K562 (cell line): ENCODE results near the gene TREX2. TPM values are rescaled to one million over a fixed set of nuclear protein-coding genes. Genes with fewer than 3 reads are reported as not detected.

Experiments
- BCOR ChIP-seq: fragments of 450-650 bp; IDR thresholded peaks from 2 replicates; pipeline ENCODE4 v1.6.1; 2016
- FIP1L1 ChIP-seq: fragments of 200-400 bp; formaldehyde crosslinking; IDR thresholded peaks from 2 replicates; pipeline ENCODE4 v1.6.1; 2018; ENCODE audit warnings: mild to moderate bottlenecking, low read depth, low read length; ENCODE audit not compliant: poor library complexity, severe bottlenecking
- FOXK1 ChIP-seq: sonication (generic); formaldehyde crosslinking; IDR thresholded peaks from 2 replicates; pipeline ENCODE4 v1.8.0; 2022; ENCODE audit warnings: missing genetic modification reagents, mild to moderate bottlenecking, borderline replicate concordance
- FOXO4 ChIP-seq: fragments of 450-650 bp; formaldehyde crosslinking; IDR thresholded peaks from 2 replicates; pipeline ENCODE4 v1.4.0; 2020; ENCODE audit warnings: mild to moderate bottlenecking, moderate library complexity
- HMG20B ChIP-seq: fragments of 250-450 bp; sonication (Bioruptor Pico); IDR thresholded peaks from 2 replicates; pipeline ENCODE4 v1.5.0; 2021; ENCODE audit warnings: mild to moderate bottlenecking
- ID3 ChIP-seq, 2 experiments: fragments of 250-450 bp in 1 of 2; fragments of 450-650 bp in 1 of 2; sonication (Bioruptor Pico) in 1 of 2; IDR thresholded peaks; 2 replicates each; pipeline versions ENCODE4 v1.6.1 to v1.8.0; 2016 to 2021; ENCODE audit warnings: mild to moderate bottlenecking in 2 of 2, moderate library complexity in 2 of 2, missing compliant biosample characterization in 1 of 2, missing genetic modification characterization in 1 of 2
- IRF2 ChIP-seq: sonication (generic); formaldehyde crosslinking; IDR thresholded peaks from 2 replicates; pipeline ENCODE4 v1.8.1; 2022; ENCODE audit warnings: mild to moderate bottlenecking, missing genetic modification reagents
- MAFF ChIP-seq: IDR thresholded peaks from 2 replicates; pipeline ENCODE4 v1.6.1; 2012; ENCODE audit warnings: low read length, improper control_type of control experiment
- MIER1 ChIP-seq: fragments of 450-650 bp; IDR thresholded peaks from 2 replicates; pipeline ENCODE4 v1.6.1; 2016; ENCODE audit warnings: antibody characterized with exemption, mild to moderate bottlenecking, low read depth
- NCOA6 ChIP-seq: fragments of 450-650 bp; IDR thresholded peaks from 2 replicates; pipeline ENCODE4 v1.6.1; 2017; ENCODE audit warnings: mild to moderate bottlenecking
- RBM15 ChIP-seq: fragments of 200-400 bp; formaldehyde crosslinking; IDR thresholded peaks from 2 replicates; pipeline ENCODE4 v1.6.1; 2018; ENCODE audit warnings: mild to moderate bottlenecking, low read length, moderate library complexity; ENCODE audit not compliant: insufficient read depth
- SMARCA5 ChIP-seq: fragments of 450-650 bp; IDR thresholded peaks from 2 replicates; pipeline ENCODE4 v1.6.1; 2016
- TAL1 ChIP-seq: fragments of 450-650 bp; IDR thresholded peaks from 2 replicates; pipeline ENCODE4 v1.6.1; 2016; ENCODE audit warnings: mild to moderate bottlenecking
- TEAD2 ChIP-seq: fragments of 450-650 bp; IDR thresholded peaks from 2 replicates; pipeline ENCODE4 v1.6.1; 2016; ENCODE audit warnings: missing genetic modification characterization, control low read depth, missing compliant biosample characterization
- TOE1 ChIP-seq, 2 experiments: fragments of 450-650 bp in 1 of 2; sonication (generic) in 1 of 2; formaldehyde crosslinking in 1 of 2; IDR thresholded peaks; 2 replicates each; pipeline versions ENCODE4 v1.7.1 to v1.8.0; 2016 to 2022; ENCODE audit warnings: borderline replicate concordance in 2 of 2, mild to moderate bottlenecking in 2 of 2, antibody characterized with exemption in 1 of 2, inconsistent platforms in 1 of 2, low read depth in 1 of 2, missing genetic modification reagents in 1 of 2, moderate library complexity in 1 of 2
- ZBTB43 ChIP-seq: sonication (generic); formaldehyde crosslinking; IDR thresholded peaks from 2 replicates; pipeline ENCODE4 v1.8.0; 2023; ENCODE audit warnings: mild to moderate bottlenecking, missing genetic modification reagents
- ZBTB7A ChIP-seq: IDR thresholded peaks from 2 replicates; pipeline ENCODE4 v1.6.1; 2011; ENCODE audit warnings: low read depth, mild to moderate bottlenecking, low read length, moderate library complexity, borderline replicate concordance; ENCODE audit not compliant: control insufficient read depth
- ZNF316 ChIP-seq: fragments of 450-650 bp; IDR thresholded peaks from 2 replicates; pipeline ENCODE4 v1.6.1; 2016
- ZNF75A ChIP-seq: fragments of 450-650 bp; formaldehyde crosslinking; IDR thresholded peaks from 2 replicates; pipeline ENCODE4 v1.4.0; 2020; ENCODE audit warnings: mild to moderate bottlenecking
- ZSCAN32 ChIP-seq: fragments of 450-650 bp; formaldehyde crosslinking; IDR thresholded peaks from 2 replicates; pipeline ENCODE4 v1.4.0; 2020; ENCODE audit warnings: mild to moderate bottlenecking, moderate library complexity
- polyA plus RNA-seq, 8 experiments: library from polyadenylated mRNA; depleted of rRNA in 4 of 8; stranded (reverse) in 5 of 8; unstranded in 3 of 8; fragments of >200 nt; fragmentation: Nextera tagmentation in 2 of 8; fragmentation: Illumina TruSeq in 1 of 8; extraction: Ambion mirVana in 2 of 8; extraction: Trizol in 1 of 8; gene quantifications; 2 replicates each; pipeline versions ENCODE4 v1.2.1 to v1.2.3, GENCODE V29; 2011 to 2014; ENCODE audit warnings: inconsistent platforms in 1 of 8, missing spikeins in 1 of 8
- total RNA-seq, 7 experiments: library from RNA; depleted of rRNA in 6 of 7; stranded (reverse); fragments of >200 nt in 6 of 7; fragmentation: Illumina TruSeq in 2 of 7; extraction: Trizol in 2 of 7; gene quantifications; 2 replicates each; pipeline versions ENCODE4 v1.2.1 to v1.2.3, GENCODE V29; 2011 to 2021; ENCODE audit warnings: low replicate concordance in 1 of 7
- TF ChIP-seq, protein P1 (sequence below): fragments of 450-650 bp; formaldehyde crosslinking; conservative IDR thresholded peaks from 2 replicates; pipeline ENCODE4 v1.4.0; 2022; ENCODE audit warnings: mild to moderate bottlenecking, missing genetic modification characterization
- TF ChIP-seq, protein P2 (sequence below): fragments of 450-650 bp; conservative IDR thresholded peaks from 2 replicates; pipeline ENCODE4 v1.6.1; 2016; ENCODE audit warnings: missing genetic modification characterization, low read depth, mild to moderate bottlenecking, missing compliant biosample characterization, moderate library complexity

TREX2 gene
- total and polyA plus RNA-seq, 9 of the 15 experiments (the other 6 are each of a cell fraction or from before 2014, with no cell fraction given), result 0.07 to 1.5 (median 0.33) TPM; not detected in 2

DNA sequence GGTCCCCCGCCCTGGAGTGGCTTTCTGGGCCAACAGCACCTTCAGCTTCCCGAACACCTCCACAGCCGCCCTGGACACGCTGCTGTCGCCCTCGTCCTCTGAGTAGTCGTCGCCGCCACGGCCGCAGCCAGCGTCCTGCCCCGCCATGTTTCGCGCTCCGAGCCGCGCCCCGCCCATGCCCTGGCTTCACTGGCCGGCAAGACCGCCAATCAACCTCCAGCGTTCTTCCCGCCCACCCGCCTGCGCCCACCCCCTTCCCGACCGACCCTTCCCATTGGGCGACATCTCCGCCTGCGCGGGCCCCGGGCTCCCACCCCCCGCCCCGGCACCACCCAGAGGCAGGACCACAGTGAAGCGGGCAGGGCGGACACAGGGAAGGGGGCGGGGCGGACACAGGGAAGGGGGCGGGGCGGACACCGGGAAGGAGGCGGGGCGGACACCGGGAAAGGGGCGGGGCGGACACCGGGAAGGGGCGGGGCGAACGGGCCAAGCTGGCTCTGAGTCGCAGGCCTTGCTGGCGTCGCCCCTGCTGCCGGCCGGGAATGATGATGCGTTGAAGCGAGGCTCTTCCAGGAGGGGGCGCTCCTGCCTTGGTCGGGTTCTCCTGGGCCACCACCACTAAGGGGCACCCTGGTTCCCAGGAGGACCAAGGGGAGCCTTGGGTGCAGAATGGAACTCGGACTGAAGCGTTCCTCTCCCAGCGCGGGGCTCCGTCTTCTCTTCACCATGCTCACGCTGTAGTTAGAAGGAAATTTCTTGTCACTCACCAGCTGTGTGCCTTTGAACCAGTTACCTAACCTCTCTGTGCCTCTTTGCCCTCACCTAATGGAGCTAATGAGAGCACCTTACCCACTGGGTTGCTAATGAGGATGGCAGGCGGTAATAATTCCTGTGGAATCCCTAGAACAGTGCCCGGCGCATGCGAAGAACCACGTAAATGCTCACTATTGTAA, 24.8 kb upstream of the TREX2 start, which contains the start of gene HAUS7 (continued):
- TF ChIP-seq ZSCAN32 (CRISPR knock-in tag) (no peak), BCOR (peak; percentile 99), MIER1 (no peak), ZNF75A (CRISPR knock-in tag) (no peak), SMARCA5 (peak; percentile 98), NCOA6 (no peak), ID3 (CRISPR knock-in tag; IDR thresholded peaks at IDR 0.05) (no peak), ID3 (tag; IDR thresholded peaks at IDR 0.05) (no peak), MAFF (no peak), IRF2 (no peak), TOE1 (IDR thresholded peaks at IDR 0.05; ENCODE audit: borderline replicate concordance) (no peak), TOE1 (CRISPR knock-in tag; IDR thresholded peaks at IDR 0.05; ENCODE audit: borderline replicate concordance, low read depth) (no peak), FOXK1 (no peak), TEAD2 (tag) (no peak), FIP1L1 (no peak), FOXO4 (CRISPR knock-in tag) (no peak), RBM15 (no peak), ZBTB43 (CRISPR knock-in tag) (no peak), TAL1 (no peak), ZNF316 (no peak), ZBTB7A (no peak), HMG20B (CRISPR knock-in tag) (no peak)
- TF ChIP-seq, protein P1, sequence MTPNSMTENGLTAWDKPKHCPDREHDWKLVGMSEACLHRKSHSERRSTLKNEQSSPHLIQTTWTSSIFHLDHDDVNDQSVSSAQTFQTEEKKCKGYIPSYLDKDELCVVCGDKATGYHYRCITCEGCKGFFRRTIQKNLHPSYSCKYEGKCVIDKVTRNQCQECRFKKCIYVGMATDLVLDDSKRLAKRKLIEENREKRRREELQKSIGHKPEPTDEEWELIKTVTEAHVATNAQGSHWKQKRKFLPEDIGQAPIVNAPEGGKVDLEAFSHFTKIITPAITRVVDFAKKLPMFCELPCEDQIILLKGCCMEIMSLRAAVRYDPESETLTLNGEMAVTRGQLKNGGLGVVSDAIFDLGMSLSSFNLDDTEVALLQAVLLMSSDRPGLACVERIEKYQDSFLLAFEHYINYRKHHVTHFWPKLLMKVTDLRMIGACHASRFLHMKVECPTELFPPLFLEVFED (CRISPR knock-in tag), result no peak
- TF ChIP-seq, protein P2, sequence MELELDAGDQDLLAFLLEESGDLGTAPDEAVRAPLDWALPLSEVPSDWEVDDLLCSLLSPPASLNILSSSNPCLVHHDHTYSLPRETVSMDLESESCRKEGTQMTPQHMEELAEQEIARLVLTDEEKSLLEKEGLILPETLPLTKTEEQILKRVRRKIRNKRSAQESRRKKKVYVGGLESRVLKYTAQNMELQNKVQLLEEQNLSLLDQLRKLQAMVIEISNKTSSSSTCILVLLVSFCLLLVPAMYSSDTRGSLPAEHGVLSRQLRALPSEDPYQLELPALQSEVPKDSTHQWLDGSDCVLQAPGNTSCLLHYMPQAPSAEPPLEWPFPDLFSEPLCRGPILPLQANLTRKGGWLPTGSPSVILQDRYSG (tag), result no peak
